HG03571 (cell line): ENCODE data around the gene PDZD2.
"Not testable (repeated sequence)": the region's sequence is repeated elsewhere in the genome, so short reads cannot be mapped to it uniquely, and the experiment has no call there.

Experiments used
- ATAC-seq: cut with Tn5 transposase; IDR thresholded peaks from one replicate; pipeline ENCODE4 v1.9.1; 2021; ENCODE audit not compliant: unreplicated experiment

Gene PDZD2

DNA sequence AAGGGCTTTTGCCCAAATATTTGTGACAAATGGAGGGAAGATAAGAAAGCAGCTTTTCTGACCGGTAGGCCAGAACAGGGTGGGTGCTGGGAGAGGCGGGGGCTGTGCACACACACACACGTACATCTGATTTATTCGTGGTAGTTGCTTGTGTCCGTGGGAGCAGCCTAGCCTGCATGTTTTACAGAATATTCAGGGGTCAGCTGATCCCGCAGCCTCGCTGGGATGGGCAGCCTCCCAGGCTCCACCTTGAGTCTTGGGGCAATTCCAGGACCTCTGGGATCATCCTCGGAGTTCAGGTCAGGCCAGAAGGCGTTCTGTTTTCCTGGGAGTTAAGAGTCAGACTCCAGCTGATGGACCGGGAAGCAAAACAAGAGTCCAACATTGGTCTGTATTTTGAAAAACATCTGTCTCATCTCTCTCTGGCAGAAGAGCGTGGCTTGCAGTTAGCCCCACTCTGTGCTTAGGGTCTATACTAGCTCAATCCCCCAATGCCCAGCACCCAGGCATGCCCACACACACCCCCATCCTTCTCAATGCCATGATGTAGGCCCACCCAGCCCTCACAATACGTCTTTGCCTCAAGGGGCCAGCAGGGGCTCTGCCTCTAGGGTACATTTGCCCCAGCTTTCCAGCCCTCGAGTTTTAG is 324.6 kb downstream of the PDZD2 start:
- no peak for ATAC-seq

DNA sequence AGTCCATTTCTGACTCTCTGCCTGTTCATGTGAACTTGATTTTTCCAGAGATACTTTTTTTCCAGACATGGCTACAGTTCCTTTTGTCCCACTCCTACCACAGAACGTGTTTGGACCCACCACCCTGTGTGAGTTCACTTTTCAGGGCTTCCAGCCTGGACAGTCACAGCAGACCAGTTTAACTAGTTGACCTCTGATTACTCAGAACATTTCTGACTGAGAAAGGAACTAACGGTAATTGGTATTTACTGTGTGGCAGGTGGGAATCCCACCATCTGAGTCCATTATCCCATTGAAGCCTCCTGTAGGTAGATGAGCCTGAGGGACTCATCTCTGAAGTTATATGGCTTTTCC is 325.1 kb downstream of the PDZD2 start:
- ATAC-seq: no peak

DNA sequence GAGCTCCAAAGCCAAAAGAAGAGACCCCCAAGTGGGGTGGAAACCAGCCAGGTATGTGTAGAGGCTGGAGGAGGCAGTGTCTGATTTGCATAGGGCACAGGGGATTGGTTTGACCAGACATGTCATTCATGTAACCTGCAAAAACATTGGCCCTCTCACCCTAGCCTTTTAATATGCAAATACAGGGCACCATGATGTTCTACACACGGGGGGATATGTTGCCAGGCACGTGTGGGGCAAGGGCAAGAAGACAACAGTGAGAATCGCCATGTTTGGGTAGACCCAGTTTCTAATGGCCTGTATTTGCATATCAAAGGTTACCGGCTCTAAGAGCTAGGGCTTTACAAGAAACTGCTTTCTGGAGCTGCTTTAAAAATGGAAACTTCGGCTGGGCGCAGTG is 326.3 kb downstream of the PDZD2 start:
- ATAC-seq: no peak

DNA sequence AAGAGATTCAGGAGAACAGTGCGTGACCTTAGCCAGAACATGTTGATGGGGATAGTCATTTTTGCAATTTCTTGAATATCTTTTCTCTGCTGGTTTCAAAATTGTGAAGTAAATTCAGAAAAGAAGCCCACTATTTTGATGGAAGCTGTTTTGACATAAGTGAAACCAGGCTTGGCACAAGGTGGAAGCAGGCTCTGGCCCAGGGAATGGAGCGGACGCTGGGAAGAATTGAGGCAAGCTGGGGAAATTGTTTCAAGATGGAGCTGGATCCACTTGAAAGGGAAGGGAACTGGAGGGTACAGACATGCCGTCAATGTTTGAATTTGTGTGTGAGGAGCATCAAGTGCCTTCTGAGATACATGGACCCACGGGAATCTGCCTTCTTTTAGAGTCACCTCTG is 328.0 kb downstream of the PDZD2 start:
- ATAC-seq: no peak

DNA sequence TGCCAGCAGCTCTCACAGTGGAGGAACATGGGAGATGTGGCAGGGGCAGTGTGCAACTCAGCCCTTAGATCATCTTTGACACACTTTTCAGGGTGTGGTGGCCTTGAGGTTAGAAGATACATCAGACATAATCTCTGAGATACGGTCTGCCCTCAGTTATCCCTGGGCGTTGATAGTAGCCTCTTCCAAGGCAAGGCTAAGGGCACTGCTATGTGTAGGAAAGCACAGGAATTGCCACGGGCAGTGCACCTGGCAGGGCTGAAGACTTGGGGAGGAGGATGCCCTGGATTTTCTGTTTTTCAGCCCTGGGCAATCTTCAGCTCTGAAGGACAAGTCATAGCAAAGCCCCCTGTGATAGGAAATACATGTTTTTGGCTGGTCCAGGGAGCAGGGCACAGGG is 328.5 kb downstream of the PDZD2 start:
- no peak for ATAC-seq

DNA sequence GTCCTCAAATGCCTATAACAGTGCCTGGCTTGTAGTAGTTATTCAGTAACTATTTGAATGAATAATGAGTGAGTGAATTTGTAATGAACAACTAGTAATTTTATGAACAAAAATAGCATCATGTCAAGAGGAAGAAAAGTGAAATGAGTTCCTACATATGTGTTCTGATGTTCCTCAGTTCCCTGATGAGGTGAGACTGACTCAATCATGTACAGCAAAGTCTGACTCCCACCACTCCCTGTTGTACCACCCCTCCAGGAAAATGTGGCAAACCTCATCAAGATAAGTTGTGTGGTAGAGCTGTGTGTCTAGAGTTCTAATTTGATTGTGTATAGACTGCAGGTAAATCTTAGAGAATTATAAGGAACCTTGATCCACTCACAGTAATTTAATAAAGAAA is 333.6 kb downstream of the PDZD2 start:
- ATAC-seq: no peak

DNA sequence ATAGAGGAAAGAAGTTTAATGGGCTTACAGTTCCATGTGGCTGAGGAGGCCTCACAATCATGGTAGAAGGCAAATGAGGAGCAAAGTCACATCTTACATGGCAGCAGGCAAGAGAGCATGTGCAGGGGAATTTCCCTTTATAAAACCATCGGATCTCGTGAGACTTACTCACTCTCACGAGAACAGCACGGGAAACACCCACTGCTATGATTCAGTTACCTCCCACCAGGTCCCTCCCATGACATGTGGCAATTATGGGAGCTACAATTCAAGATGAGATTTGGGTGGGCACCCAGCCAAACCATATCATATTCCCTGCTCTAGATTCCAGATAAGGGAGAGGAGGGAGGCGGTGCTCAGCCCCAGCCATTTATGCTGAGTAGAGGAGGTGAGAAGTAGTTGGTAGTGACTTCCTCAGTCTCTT is 336.3 kb downstream of the PDZD2 start:
- ATAC-seq: not testable (repeated sequence)

DNA sequence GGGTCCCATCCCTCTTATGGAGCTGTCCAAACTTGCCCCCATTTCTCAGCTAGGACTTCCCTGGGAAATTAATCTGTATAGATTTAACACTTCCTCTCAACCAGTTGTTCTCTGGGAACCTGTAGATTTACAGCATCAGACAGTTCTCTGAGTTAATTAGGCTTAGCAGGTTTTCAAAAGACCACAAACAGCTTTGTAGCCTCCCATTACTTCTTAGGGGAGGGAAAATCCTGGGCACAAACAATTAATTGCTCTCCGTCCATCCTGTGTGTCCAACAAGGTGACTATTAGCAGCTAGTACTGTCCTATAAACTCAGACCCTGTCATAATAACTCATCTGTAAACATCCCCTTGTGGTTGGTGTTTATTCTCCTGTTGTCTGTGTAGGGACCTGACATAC is 337.2 kb downstream of the PDZD2 start:
- no peak for ATAC-seq

DNA sequence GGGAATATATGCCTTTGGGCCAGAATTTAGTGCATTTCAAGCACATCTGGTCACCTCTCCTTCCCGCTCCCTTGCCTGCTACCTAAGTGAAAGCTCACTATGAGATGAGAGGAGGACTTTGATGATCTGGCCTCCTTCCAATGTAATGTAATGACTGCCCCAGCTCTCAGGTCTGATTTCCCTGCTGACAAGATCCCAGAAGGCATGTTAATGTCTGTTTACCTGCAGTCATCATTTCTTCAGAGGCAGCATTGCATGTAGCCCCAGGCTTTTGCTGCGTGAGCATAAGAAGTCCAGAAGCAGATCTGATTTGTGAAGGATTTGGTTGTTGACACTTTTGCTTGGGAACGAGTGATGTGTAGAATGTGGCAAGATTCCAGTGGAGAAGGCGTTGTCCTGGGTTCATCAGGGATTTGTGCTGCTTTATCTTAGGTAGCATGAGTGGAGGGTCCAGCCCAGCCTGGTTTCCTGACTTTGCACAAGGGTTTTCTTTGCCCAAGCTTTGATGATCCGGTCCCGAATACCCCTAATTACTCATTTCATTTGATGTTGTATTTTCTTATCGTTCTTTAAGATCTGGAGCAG is 342.5 kb downstream of the PDZD2 start:
- ATAC-seq: no peak

DNA sequence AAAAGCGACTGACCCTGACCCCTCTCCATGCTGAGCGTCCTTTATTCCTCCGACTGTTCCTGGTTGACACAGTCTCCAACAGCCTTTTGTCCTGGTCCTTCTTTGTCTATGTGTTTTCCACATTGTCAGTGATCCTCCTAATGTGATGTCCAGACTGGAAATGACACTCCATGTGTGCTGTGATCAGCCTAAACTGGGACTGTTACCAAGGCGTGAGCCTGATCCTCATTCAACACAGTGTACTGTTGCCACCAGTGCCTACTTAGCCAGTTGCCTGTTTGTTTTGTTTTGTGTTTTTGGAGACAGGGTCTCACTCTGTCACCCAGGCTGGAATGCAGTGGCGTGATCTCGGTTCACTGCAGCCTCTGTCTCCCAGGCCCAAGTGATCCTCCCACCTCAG is 343.1 kb downstream of the PDZD2 start:
- no peak for ATAC-seq

DNA sequence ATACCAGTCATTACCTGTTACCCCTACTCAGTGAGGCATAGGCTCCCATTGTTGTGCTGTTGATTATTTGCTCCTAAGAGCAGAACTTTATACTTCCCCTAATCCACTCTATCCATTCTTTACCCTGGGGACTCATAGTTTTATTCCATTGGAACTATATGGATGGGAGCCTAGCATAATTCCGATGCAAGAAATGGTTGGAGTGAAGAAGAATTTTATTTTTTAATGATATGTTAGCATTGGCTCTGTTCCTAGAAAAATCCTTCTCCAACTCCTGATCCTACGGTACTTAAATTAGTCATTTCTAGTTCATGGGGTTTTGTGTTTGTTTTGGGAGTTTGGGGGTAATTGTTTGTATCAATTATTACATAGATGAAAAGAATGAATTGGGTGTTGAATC is 343.7 kb downstream of the PDZD2 start:
- ATAC-seq: no peak

DNA sequence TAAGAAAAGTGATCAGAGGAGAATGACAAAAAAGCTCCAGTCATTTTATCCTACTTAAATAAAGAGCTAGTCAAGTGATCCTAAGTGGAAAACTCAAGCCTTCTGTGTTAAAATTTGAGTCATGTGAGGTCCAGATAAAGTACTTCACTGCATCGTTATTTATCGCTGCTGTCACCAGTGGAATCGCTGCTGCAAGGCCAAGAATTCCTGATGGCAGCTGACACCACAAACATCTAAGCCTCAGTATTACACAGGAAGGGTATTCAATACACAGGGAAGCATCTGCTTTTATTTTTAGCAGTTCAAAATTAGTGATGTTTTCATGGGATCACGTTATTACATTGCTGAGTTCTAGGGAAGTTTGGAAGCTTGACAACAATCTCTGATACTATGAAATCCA is 344.9 kb downstream of the PDZD2 start:
- no peak for ATAC-seq

DNA sequence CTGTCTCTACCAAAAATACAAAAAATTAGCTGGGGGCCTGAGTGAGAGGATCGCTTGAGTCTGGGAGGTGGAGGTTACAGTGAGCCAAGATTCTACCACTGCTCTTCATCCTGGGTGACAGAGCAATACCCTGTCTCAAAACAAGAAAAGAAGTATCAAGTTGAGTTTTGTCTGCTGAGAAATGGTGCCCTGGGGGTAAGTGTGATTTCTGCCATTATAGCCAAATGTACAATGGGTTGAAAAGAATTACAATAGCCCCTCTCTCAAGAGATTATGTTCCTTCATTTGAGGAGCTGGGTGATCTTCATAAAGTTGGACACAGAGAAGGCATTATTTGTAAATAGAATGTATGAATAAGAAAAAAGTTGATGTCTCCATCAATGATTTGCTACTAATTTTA is 345.8 kb downstream of the PDZD2 start:
- no peak for ATAC-seq

DNA sequence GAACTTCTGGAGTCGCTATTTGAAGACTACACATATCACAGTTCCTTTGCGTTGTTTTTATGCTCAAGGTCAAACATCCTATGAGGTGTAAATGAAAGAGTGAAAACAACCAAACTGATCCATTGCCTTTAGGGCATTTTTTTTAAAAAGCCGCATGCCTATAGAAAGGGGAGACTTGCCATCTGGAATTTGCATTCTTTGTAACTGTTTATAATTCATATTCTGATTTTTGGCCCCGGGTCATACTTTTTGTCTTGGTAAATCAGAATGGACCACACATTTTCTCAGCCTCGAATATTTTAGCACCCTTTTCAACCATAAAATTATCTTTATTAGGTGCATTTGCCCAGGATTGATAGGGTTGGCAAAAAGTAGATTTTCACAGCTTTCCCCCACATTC is 347.2 kb downstream of the PDZD2 start:
- no peak for ATAC-seq

DNA sequence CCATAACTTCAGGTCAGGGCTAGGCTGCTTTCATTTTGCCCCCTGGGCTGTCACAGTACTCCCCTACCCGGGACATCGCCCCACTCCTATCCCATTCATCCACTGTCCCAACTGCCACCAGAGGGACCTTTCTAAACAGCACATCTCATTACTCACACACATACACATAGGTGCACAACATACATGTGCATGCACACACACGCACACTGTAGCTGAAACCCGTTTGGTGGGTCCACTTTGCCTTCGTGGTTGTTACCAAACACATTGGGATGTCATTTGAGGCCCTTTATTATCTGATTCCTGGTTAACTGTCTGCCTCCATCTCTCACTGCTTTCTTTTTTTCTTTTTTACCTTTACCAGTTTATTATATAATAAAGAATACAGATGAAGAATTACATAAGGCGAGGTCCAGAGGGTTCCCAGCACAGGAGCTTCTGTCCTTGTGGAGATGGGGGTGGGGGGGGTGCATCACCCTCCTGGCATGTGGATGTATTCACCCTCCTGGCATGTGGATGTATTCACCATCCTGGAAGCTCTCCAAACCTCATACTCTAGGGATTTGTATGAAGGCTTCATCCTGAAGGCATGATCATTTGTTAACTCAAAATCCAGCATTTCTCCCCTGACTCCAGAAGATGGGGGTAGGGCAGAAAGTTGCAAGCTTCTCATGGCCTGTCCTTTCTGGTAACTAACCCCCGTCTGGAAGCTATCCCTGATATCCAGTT is 349.2 kb downstream of the PDZD2 start:
- ATAC-seq: no peak

DNA sequence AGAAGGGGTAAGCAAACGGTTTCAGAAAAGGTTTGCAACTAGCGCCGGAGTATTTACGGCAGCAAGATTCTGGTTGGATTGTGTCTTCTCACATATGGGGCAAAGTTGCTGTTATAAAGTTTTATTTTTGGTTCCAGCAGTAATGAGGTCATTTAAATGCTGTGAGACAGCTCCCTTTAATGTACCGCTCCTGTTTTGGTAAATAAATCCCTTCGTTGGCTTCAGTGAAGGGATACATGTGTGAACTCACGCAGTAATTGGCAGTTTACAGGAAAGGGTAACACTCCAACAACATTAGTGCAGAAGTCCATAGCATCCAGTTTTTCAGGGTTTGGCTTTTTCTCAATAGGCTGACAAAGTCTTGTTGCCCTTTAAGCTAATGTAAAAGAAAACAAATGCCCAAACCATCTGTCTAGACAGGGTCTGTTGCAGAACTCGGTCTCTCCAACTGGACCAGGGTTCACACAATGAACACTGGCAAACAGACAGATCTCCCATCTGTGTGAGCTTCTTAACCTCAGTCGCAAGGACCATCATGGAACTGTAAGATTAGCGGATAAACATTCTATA is 351.2 kb downstream of the PDZD2 start:
- no peak for ATAC-seq

DNA sequence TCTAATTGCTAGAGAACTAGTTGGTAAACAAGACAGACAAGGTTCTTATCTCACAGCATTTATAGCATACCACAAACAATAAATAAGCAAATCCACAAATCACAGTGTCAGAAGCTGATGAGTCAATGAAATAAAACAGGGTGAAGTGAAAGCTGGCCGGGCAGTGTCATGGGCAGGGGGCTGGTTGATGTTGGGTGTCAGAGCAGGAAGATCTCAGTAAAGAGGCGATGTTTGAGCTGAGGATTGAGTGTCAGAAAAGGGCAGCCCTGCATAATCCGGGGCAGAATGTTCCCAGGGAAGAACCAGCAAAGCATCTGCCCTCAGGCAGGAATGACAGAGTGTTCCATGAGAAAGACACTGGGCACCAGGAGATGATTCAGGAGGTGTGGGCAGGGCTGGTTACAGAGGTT is 351.8 kb downstream of the PDZD2 start:
- no peak for ATAC-seq

DNA sequence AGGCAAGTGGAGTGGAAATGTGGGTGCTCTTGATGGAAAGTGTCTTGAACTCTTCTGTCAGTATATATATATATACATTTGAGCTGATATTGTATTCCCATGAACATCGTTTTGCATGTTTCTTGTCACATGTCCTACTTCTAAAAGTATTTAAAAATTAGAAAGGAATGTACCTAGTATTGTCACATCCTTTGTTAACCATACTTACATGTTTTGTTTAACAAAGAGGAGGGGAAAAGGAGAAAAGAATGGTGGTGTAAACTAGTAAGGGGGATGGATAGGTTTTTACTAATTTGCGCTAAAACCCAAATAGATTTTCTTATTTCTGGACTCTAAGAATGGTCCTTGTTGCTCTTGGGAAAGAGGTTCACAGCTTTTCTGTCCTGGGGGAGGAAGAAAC is 353.4 kb downstream of the PDZD2 start:
- no peak for ATAC-seq

DNA sequence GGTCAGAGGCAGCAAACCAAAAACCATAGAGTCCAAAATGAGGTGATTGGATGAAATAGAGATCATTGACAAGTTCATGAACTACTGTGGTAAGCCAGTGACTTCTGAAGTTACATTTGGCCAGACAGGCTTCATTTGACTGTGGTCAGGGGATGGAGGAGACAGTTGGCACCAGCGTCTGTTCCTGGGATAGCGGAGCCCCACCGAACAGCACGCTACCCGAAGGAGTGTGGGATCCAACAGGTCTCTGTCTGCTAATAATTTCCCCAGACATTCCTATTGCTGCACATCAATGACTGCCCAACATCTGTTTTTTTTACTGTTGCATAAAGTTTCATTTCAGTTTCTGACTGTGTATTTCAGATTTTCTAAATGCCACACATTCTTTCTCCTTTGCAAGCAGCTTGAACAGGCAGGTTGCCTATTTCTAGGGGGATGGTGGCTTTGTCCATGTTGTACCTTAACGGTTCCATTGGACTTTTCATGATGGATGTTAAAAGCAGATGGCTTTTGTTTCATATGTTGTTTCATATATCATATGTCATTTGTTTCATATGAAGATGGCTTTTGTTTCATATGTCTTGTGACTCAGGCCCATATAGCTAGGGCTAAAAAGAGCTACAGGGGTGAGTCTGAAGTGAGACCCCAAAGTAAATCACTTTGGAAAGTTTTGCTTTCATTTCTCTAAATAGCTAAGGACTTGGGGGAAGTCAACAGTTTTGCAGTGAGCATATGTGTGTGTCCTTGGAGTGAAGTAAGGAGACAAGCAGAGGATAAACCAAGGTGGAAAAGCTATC is 354.4 kb downstream of the PDZD2 start:
- ATAC-seq: no peak

DNA sequence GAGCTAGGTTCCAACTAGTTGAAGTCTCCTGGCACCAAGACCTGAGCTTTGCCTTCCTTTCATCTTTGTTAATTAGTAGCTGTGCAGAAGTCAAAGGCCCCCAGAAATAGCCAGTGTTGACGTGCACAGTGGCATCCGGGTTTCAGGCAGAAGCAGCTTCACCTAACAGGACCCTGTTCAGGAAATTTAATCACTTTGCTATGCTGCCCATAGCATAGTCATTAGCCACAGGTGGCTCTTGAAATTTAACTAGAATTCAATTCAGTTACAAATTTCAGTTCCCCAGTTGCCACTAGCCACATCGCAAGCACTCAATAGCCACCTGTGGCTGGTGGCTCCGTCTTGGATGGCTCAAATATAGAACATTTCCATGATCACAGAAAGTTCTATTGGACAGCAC is 356.1 kb downstream of the PDZD2 start:
- ATAC-seq: peak; percentile 52

DNA sequence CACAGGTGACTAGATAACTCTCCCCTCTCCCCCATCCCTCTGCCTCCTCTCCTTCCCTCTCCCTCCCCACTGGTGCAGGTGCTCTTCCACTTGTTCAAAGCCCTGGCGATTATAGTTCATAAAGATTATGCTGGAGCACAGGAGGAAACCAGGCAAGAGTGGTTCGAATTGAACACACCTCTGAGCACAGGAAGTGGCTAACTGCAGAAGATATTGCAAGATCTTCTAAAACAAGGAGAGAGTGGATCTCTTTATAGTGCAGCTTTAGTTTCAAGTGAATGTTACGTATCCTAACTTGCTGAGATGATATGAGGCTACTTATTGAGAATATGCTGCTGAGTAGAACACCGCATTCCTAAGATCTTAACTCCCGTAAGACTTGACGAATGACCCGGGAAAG is 356.8 kb downstream of the PDZD2 start:
- no peak for ATAC-seq

DNA sequence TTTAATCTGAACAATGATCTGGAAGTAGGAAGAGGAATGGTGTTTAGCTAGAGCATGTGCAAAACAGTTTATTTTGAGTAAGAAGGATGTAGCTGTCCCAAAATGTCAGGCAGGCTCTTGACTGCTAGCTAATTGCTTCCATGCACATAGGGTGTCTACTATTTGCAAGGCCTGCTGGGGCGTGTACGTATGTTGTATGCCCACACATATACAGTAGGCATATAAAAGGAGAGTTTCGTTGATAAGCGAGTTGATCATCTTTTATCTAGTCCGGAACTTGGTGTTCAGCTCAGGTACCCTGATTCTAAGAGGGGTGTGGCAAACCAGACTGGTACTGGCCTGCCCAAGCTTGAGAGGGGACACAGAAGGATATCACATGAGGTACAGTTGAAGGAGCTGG is 358.0 kb downstream of the PDZD2 start:
- ATAC-seq: no peak
